ENCODE measurements around the gene CEP192. TPM values are rescaled to one million over a fixed set of nuclear protein-coding genes. Genes with fewer than 3 reads are reported as not detected.

Gene CEP192
- total and polyA plus RNA-seq, 2 of the 13 experiments (the other 11 are each of a cell fraction or from before 2014, with no cell fraction given) = 15.3 to 24.7 TPM

GRCh38 chr18:13163167-13163927 lies 172.2 kb downstream of the CEP192 start (continued):
- TF ChIP-seq ZNF687 (CRISPR knock-in tag; IDR thresholded peaks at IDR 0.05) = peak; percentile 18; the same call in 1 of the 2 replicates

- Histone ChIP-seq H2AFZ (ENCODE audit: low read length) (no peak overlapping the region), H3K27me3 (ENCODE audit: control insufficient read depth in 1 of 2, insufficient read depth in 2 of 2, low read length in 2 of 2) (no peaks in the 10 kb centered on the region; a peak in 1 of 5 replicates), H3K9me3 (ENCODE audit: low read length) (no peaks in the 10 kb centered on the region), H3K79me2 (ENCODE audit: insufficient read depth, low read length) (no peaks in the 10 kb centered on the region), H3K36me3 (replicated peaks in 1 of 2; ENCODE audit: control insufficient read depth in 1 of 2, insufficient read depth in 2 of 2, low read length in 2 of 2) (no peaks in the 10 kb centered on the region), H3K4me1 (ENCODE audit: insufficient read depth, low read length) (peaks cover 39% of the 10 kb centered on the region), H3K27ac (ENCODE audit: extremely low read length, insufficient read depth, low read length) (no peak overlapping the region), H3K4me2 (ENCODE audit: low read depth, low read length) (no peak overlapping the region), H3K4me3 (replicated peaks in 1 of 3; ENCODE audit: insufficient read depth in 1 of 3, low read depth in 2 of 3, low read length in 3 of 3) (no peak overlapping the region), H4K20me1 (ENCODE audit: insufficient read depth, low read length) (no peaks in the 10 kb centered on the region), H3K9ac (ENCODE audit: insufficient read depth, low read depth, low read length) (no peak overlapping the region)
- FAIRE-seq = no peak
- POLR2A ChIA-PET = no interaction called here
- no peak for ATAC-seq
- 89% methylated on average over 13 of the region's 13 CpGs for WGBS (ENCODE audit: low lambda C conversion rate)
- CTCF ChIA-PET (ENCODE audit: low intra/inter-chr PET ratio, low total read pairs) = no interaction called here
- no TSS peak for BruUV-seq (replicated peaks)
- intact Hi-C loops (cut with micrococcal nuclease; ENCODE audit: unreplicated experiment) (no loop called here), in situ Hi-C loops (cut with HindIII; ENCODE audit: extremely low pct_ligation_motif_present, low pct_unique_long_range_greater_than_20kb) (no loop called here)
- no peak for DNase-seq (ENCODE audit: low spot score)
- TF ChIP-seq, protein P1, sequence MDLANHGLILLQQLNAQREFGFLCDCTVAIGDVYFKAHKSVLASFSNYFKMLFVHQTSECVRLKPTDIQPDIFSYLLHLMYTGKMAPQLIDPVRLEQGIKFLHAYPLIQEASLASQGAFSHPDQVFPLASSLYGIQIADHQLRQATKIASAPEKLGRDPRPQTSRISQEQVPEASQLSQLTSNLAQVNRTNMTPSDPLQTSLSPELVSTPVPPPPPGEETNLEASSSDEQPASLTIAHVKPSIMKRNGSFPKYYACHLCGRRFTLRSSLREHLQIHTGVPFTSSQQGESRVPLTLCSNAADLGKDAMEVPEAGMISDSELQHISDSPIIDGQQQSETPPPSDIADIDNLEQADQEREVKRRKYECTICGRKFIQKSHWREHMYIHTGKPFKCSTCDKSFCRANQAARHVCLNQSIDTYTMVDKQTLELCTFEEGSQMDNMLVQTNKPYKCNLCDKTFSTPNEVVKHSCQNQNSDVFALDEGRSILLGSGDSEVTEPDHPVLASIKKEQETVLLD (CRISPR knock-in tag; IDR thresholded peaks at IDR 0.05; ENCODE audit: low read depth) = no peak
- TF ChIP-seq ZNF687 (CRISPR knock-in tag; IDR thresholded peaks at IDR 0.05) (no peak), GABPB1 (CRISPR knock-in tag; IDR thresholded peaks at IDR 0.05) (no peak), KMT2A (CRISPR knock-in tag; IDR thresholded peaks at IDR 0.05) (no peak), FLYWCH1 (CRISPR knock-in tag; IDR thresholded peaks at IDR 0.05) (no peak), SIN3A (IDR thresholded peaks at IDR 0.05; ENCODE audit: borderline replicate concordance, low read depth, low read length) (no peak), ZBTB4 (CRISPR knock-in tag; IDR thresholded peaks at IDR 0.05; ENCODE audit: borderline replicate concordance) (no peak), MED1 (CRISPR knock-in tag; IDR thresholded peaks at IDR 0.05) (no peak)
These were observed 173.2 kb downstream of the CEP192 start for GRCh38 chr18:13164406-13164805.

Measured in HepG2 (cell line).